Astrocyte (in vitro differentiated cells and primary cell): ENCODE data around the gene VARS2.
"Not testable (repeated sequence)": the region's sequence is repeated elsewhere in the genome, so short reads cannot be mapped to it uniquely, and the experiment has no call there.

Source experiments
- EZH2 ChIP-seq: IDR thresholded peaks from 2 replicates; pipeline ENCODE4 v1.6.1; 2012; ENCODE audit warnings: mild to moderate bottlenecking, low read length, inconsistent platforms; ENCODE audit not compliant: insufficient read depth
- TF ChIP-seq, protein P1 (sequence below): IDR thresholded peaks from 2 replicates; pipeline ENCODE4 v1.5.1; 2011; ENCODE audit warnings: low read depth, mild to moderate bottlenecking, inconsistent platforms, low read length, moderate library complexity; ENCODE audit not compliant: insufficient read depth

- TF ChIP-seq, protein P1, sequence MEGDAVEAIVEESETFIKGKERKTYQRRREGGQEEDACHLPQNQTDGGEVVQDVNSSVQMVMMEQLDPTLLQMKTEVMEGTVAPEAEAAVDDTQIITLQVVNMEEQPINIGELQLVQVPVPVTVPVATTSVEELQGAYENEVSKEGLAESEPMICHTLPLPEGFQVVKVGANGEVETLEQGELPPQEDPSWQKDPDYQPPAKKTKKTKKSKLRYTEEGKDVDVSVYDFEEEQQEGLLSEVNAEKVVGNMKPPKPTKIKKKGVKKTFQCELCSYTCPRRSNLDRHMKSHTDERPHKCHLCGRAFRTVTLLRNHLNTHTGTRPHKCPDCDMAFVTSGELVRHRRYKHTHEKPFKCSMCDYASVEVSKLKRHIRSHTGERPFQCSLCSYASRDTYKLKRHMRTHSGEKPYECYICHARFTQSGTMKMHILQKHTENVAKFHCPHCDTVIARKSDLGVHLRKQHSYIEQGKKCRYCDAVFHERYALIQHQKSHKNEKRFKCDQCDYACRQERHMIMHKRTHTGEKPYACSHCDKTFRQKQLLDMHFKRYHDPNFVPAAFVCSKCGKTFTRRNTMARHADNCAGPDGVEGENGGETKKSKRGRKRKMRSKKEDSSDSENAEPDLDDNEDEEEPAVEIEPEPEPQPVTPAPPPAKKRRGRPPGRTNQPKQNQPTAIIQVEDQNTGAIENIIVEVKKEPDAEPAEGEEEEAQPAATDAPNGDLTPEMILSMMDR: not testable (repeated sequence)
- TF ChIP-seq EZH2: not testable (repeated sequence)
Observed at GRCh38 chr6:30969171-30969570, 55.1 kb downstream of the VARS2 start.
